C1 segment of cervical spinal cord (tissue), 14 donors: ENCODE data around the gene PTPN20.

Source experiments
- DNase-seq, 14 donors: peaks; one replicate each; lab custom pipeline; 2025; lab: John Stamatoyannopoulos, UW

The PTPN20 gene

GRCh38 chr10:47020471-47020870 is 109.2 kb downstream of the PTPN20 start:
- no peak for DNase-seq

- DNase-seq = no peak
These were observed 110.6 kb downstream of the PTPN20 start for GRCh38 chr10:47021850-47022249.

GRCh38 chr10:47022311-47023131 is 111.3 kb downstream of the PTPN20 start:
- no peak for DNase-seq

- DNase-seq = no peak
These were observed 112.2 kb downstream of the PTPN20 start for GRCh38 chr10:47023237-47024045.

- DNase-seq = no peak
These were observed 112.8 kb downstream of the PTPN20 start for GRCh38 chr10:47024046-47024322.

GRCh38 chr10:47024399-47025252 is 113.4 kb downstream of the PTPN20 start:
- DNase-seq = peak in 5 of 14 donors; percentile 17 to 42 (median 33)

GRCh38 chr10:47025253-47025539 is 114.0 kb downstream of the PTPN20 start:
- no peak for DNase-seq

GRCh38 chr10:47025540-47026300 is 114.5 kb downstream of the PTPN20 start:
- no peak for DNase-seq

GRCh38 chr10:47026301-47027107 is 115.3 kb downstream of the PTPN20 start:
- no peak for DNase-seq

- no peak for DNase-seq
These were observed 116.0 kb downstream of the PTPN20 start for GRCh38 chr10:47027108-47027783.

- no peak for DNase-seq
These were observed 116.6 kb downstream of the PTPN20 start for GRCh38 chr10:47027784-47028260.

GRCh38 chr10:47028466-47028865 is 117.2 kb downstream of the PTPN20 start:
- no peak for DNase-seq

- no peak for DNase-seq
These were observed 118.2 kb downstream of the PTPN20 start for GRCh38 chr10:47029181-47030009.

- no peak for DNase-seq
These were observed 119.0 kb downstream of the PTPN20 start for GRCh38 chr10:47030191-47030703.

- DNase-seq = no peak
These were observed 120.1 kb downstream of the PTPN20 start for GRCh38 chr10:47031211-47031900.

GRCh38 chr10:47031901-47032465 is 120.8 kb downstream of the PTPN20 start:
- DNase-seq = no peak

GRCh38 chr10:47033081-47033480 is 121.9 kb downstream of the PTPN20 start:
- no peak for DNase-seq
